Pericardium fibroblast (primary cell): ENCODE results near the gene ZGPAT. TPM values are rescaled to one million over a fixed set of nuclear protein-coding genes. Genes with fewer than 3 reads are reported as not detected.

ENCODE experiments used
- total RNA-seq: library from RNA; depleted of rRNA; stranded (reverse); fragments of >200 nt; gene quantifications from 2 replicates; pipeline ENCODE4 v1.2.3, GENCODE V29; 2015

ZGPAT gene
- total RNA-seq, result 11.3 and 17.6 TPM in 2 replicates

DNA sequence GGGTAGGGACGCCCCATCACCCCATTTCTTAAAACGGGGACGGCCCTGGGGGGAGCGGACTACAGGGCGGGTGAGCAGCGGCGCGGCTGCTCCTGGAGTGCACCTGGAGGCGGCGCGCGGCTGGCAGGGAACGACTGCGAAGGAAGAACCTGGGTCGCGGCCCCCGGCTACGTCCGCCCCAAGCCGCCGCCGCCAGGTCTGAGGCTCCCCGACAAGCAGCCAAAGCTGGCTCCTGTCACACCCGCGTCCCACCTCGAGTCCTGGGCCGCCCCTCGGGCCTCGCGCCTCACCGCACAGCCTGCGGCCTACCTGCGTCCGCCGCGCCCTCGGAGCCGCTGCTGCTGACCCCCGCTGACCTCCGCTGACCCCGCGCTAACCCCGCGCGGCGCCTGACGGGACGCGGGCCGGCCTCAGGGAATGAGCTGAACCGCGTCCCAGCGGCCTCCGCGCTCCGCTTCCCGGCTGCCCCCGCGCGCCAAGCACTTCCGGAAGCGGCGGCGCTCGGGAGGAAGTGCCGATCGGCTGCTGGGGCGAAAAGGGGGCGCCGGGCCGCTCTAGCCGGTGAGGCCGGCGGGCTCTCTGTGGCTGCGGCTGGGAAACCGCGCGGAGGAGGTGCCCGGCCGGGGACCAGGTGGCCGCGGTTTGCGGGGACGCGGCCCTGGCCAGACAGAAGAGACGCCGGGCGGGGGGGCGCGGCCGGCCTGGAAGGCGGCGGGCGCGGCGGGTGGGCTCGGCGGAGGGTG, at the start of gene ZGPAT, which contains the start of gene ARFRP1:
TSS of gene ZGPAT (plus strand) at position 482 of the 743 bp plus-strand sequence. CDS start 542 bp downstream, outside the sequence.
TSS of gene ARFRP1 (minus strand) at position 419 of the 743 bp plus-strand sequence. CDS start 885 bp downstream, outside the sequence.

DNA sequence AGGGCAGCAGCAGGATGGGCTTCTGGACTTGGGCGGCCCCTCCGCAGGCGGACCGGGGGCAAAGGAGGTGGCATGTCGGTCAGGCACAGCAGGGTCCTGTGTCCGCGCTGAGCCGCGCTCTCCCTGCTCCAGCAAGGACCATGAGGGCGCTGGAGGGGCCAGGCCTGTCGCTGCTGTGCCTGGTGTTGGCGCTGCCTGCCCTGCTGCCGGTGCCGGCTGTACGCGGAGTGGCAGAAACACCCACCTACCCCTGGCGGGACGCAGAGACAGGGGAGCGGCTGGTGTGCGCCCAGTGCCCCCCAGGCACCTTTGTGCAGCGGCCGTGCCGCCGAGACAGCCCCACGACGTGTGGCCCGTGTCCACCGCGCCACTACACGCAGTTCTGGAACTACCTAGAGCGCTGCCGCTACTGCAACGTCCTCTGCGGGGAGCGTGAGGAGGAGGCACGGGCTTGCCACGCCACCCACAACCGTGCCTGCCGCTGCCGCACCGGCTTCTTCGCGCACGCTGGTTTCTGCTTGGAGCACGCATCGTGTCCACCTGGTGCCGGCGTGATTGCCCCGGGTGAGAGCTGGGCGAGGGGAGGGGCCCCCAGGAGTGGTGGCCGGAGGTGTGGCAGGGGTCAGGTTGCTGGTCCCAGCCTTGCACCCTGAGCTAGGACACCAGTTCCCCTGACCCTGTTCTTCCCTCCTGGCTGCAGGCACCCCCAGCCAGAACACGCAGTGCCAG, 11.0 kb upstream of the ZGPAT start, which contains the start of gene TNFRSF6B:
TSS of gene TNFRSF6B (plus strand) at position 25 of the 729 bp plus-strand sequence. CDS start at position 141, 116 bp downstream.

DNA sequence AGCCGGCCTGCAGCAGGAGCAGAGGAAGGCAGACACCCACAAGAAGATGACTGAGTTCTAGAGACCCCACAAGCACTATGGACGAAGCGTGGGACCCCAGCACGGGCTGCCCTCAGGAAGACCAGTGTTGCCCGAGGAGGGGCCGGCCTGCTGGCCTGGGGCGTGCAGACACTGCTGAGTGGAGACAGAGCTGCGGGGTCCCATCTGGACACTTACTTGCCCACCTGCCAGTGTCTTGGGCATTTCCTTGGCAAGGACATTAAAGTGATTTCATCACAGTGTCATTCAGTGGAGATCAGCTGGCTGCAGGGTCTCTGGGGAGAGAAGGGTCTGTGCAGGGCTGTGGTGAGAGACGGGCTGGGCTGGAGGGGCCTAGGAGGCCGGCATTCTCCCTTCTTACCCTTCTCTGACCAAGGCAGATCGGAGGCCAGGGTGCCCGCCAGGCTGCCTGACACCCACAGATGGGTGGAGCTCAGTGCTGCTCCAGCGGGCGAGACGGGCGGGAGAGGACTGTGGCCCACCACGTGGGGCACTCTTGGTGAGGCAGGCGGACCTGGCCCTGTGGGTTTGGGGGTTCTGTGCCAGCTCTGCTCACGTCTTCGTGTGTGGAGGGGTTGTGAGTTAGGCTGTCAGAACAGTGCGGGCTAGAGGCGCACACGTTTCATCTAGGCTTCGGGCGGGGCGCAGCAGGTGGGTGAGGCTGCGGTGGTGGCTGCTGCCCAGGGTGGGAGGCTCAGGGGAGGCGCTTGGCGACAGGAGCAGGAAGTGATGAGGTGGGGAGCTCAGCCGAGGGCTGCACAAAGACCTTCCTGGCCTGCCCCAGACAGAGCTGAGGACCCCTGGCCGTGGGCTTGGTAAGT, 28.2 kb downstream of the ZGPAT start, which contains the start of gene LIME1:
TSS of gene LIME1 (plus strand) at position 806 of the 860 bp plus-strand sequence. CDS start 886 bp downstream, outside the sequence.

DNA sequence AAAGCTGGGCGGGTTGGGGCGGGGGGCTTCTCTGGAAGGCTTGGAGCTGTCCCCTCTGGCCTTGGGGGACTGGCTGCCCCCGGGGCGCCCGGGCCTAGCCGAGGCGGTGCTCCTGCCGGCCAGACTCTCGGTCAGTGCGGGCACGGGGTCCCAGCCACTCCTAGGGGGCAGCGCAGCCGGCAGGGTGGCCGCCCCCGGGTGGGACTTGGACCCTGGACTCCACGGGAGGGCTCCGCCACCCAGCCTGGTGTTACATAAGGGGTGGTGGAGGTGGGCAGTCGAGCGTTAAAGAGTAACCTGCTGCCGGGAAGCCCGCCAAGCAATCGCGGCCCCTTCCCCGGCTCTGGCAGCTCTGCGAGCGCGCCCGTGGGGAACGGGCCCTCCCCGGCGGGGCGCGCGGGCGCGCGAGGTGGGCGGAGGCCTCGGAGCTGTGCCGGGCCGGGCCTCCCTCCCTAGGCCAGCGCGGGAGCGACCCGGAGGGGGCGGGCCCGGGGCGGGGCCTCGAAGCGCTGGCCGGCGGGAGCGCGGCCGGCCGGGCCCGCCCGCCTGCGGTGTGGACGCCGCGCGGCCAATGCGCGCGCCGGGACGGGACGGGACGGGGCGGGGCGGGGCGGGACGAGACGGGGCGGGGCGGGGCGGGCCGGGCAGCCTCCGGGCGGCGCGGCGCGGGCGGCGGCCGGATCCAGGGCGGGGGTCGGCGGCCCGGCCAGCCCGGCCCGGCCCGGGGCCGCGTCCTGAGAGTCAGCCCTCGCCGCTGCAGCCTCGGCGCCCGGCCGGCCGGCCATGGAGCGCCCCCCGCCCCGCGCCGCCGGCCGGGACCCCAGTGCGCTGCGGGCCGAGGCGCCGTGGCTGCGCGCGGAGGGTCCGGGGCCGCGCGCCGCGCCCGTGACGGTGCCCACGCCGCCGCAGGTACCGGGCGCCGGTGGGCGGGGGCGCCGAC, 31.6 kb downstream of the ZGPAT start, which contains the start of gene SLC2A4RG:
TSS of gene SLC2A4RG (plus strand) at position 647 of the 940 bp plus-strand sequence. CDS start at position 784, 137 bp downstream.

Other genes starting within 250 kb of the ZGPAT start
- gene KCNQ2, start 235.4 kb upstream of the ZGPAT start, total RNA-seq, result not detected in 2 replicates
- 0.09 and 0.35 TPM in 2 replicates for gene EEF1A2, start 209.0 kb upstream of the ZGPAT start, total RNA-seq
- gene PPDPF, start 187.3 kb upstream of the ZGPAT start, total RNA-seq, result 250 and 270 TPM in 2 replicates
- gene PTK6, start 170.7 kb upstream of the ZGPAT start, total RNA-seq, result not detected in 2 replicates
- not detected in 2 replicates for gene SRMS, start 160.3 kb upstream of the ZGPAT start, total RNA-seq
- gene FNDC11, start 153.9 kb upstream of the ZGPAT start, total RNA-seq, result 0.12 and 0.85 TPM in 2 replicates
- gene HELZ2, start 133.8 kb upstream of the ZGPAT start, total RNA-seq, result 22.2 and 40.4 TPM in 2 replicates
- gene GMEB2, start 80.9 kb upstream of the ZGPAT start, total RNA-seq, result 8.2 and 8.6 TPM in 2 replicates
- gene STMN3, start 54.6 kb upstream of the ZGPAT start, total RNA-seq, result 19.7 and 49.7 TPM in 2 replicates
- gene RTEL1, start 49.7 kb upstream of the ZGPAT start, total RNA-seq, result 7.2 and 7.3 TPM in 2 replicates
- gene TNFRSF6B, start 11.4 kb upstream of the ZGPAT start, total RNA-seq, result 2.6 and 9.3 TPM in 2 replicates
- 25.8 and 31.4 TPM in 2 replicates for gene ARFRP1, start 63 bp upstream of the ZGPAT start, total RNA-seq
- 4.4 and 8.5 TPM in 2 replicates for gene LIME1, start 28.6 kb downstream of the ZGPAT start, total RNA-seq
- gene SLC2A4RG, start 31.7 kb downstream of the ZGPAT start, total RNA-seq, result 97.1 and 103 TPM in 2 replicates
- gene ZBTB46, start 123.2 kb downstream of the ZGPAT start, total RNA-seq, result 3.4 and 6.4 TPM in 2 replicates
- gene ABHD16B, start 153.5 kb downstream of the ZGPAT start, total RNA-seq, result not detected in 2 replicates
- 129 and 137 TPM in 2 replicates for gene TPD52L2, start 157.2 kb downstream of the ZGPAT start, total RNA-seq
- 29.1 and 43.6 TPM in 2 replicates for gene DNAJC5, start 187.1 kb downstream of the ZGPAT start, total RNA-seq
- 16.5 TPM in 2 replicates for gene UCKL1, start 248.4 kb downstream of the ZGPAT start, total RNA-seq